Central memory CD4-positive, alpha-beta T cell (primary cell): ENCODE results near the gene GALNT9.
"Not testable (repeated sequence)": the region's sequence is repeated elsewhere in the genome, so short reads cannot be mapped to it uniquely, and the experiment has no call there.

Experiments used
- DNase-seq: peaks from one replicate; pipeline ENCODE4 v3.0.0; 2022

The GALNT9 gene

DNA sequence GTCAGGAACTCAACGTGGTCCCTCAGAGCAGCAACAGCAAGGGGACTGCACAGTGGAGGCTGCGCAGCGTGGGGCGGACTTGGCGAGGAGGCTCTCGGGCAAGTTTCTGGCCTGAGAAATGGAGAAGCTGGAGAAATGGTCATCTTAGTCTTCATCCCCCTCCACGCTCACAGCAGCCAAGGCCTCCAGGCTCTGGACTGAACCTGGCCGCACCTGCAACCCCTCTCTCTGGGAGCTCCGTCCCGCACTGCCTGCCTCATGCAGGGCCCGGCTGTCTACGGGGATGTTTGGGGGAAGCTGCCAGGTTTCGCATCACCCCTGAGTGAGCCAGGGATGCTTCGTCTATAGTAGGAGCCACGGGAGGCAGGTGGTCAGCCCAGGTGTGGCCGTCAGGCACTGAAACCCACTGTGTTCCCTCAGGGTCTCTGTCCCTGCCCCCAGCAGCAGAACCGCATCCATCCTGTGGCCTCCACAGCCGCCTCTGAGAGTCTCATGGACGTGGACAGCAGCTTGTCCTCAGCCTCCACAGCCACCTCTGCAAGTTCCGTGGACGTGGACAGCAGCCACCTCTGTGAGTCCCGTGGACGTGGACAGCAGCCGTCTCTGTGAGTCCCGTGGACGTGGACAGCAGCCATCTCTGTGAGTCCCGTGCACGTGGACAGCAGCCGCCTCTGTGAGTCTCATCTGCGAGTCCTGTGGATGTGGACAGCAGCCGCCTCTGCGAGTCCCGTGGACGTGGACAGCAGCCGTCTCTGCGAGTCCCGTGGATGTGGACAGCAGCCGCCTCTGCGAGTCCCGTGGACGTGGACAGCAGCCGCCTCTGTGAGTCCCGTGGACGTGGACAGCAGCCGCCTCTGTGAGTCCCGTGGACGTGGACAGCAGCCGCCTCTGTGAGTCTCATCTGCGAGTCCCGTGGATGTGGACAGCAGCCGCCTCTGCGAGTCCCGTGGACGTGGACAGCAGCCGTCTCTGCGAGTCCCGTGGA lies 29.1 kb upstream of the GALNT9 start:
- DNase-seq: not testable (repeated sequence)

DNA sequence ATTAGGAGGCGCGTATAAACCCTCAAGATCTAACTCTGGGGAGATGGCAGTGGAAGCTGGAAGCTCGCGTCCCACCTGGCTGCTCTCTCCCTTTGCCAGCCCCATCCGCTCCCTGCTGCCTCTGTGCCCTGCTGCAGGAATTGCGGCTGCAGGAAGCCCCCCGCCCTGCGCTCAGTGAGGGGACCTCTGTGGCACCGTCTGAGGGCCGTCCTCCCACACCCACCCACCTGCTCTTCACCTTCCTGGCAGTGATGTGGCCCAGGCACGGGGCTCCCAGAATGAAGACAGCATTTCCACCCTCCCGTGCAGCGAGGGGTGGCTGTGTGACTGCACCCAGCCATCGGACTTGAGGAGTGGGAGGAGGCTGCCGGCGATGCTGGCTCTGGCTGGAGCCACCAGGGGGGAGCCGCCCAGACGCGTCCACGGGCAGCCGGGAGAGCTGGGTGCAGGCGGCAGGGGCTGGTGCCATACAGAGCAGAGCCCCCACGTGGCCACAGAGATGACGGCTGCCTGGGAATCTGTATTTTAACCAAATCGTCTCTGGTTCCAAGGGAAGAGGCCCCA lies 28.3 kb upstream of the GALNT9 start:
- no peak for DNase-seq

DNA sequence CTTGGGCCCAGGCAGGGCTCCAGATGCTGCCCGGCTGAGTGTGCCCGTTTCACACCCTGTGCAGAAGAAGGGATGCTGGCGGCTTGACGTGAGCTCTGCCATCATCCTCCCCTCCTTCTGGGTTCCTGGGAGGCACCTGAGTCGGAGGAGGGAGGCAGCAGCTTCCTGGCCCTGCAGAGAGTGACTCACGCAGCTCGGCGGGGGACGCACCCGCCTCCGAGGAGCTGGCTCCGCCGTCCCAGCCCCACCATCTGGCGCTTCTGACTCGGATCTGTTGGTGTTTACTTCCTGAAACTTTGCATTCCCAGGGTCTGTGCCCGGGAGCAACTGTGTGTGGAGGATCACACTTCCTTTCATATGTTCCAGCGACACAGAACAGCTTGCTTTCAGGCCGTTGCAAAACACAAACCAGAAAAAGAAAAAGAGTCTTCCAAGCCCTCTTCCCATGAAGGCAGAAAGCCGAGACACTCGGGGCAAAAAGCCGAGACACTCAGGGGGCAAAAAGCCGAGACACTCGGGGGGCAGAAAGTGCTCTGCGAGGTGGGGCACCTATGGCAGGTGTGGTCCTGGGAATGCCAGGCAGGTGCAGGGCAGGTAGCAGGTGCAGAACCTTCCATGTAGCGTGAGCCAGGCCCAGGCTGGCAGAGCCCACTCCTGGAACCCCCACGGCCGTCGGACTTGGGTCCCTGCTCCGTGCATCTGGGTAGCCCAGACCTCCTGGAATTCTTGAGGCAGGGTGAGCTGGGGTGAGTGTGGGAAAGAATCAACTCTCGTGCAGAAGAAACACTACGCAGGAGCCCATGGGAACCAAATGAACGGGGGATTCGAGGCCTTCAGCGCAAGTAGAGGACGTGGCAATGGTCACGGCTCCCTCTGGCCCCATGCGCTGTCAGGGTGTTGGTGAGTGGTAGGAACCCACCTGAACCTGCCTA lies 27.6 kb upstream of the GALNT9 start:
- no peak for DNase-seq

DNA sequence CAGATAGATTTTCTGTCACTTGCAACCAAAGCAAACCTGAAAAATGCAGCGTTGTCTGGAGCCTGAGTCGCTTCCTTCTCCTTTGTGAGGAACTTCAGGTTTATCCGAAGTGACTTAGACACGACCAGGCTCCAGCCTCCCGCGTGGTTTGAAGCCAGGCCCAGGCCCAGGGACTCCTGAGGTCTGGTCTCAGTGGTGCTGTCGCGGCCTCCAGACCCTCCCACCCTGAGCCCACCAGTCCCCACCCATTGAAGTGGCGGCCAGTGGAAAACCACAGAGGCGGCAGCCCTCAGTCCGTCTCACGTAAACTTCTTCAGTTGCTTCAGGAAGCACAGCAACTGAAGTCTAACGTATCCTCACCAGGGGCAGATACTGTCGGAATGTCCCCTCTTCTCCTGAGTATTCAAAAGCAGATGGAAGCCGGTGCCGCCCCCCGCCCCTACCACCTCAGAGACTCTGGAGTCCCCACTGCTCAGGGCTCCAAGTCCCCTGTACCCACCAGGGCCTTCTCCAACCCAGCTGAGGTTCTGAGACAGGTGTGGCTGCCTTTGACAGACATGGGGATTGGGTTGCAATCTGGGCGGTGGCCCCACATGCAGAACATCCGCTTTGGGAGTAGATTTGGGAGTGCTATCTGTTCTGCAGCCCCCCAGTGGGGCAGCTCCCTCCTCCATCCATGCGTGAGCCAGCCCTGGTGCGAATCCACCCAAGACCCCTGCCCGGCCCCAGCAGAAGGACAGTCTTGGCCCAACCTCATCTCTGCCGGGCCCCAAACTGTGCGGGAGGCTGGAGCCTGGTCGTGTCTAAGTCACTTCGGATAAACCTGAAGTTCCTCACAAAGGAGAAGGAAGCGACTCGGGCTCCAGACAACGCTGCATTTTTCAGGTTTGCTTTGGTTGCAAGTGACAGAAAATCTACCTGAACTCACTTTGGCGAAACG lies 26.6 kb upstream of the GALNT9 start:
- DNase-seq: no peak

DNA sequence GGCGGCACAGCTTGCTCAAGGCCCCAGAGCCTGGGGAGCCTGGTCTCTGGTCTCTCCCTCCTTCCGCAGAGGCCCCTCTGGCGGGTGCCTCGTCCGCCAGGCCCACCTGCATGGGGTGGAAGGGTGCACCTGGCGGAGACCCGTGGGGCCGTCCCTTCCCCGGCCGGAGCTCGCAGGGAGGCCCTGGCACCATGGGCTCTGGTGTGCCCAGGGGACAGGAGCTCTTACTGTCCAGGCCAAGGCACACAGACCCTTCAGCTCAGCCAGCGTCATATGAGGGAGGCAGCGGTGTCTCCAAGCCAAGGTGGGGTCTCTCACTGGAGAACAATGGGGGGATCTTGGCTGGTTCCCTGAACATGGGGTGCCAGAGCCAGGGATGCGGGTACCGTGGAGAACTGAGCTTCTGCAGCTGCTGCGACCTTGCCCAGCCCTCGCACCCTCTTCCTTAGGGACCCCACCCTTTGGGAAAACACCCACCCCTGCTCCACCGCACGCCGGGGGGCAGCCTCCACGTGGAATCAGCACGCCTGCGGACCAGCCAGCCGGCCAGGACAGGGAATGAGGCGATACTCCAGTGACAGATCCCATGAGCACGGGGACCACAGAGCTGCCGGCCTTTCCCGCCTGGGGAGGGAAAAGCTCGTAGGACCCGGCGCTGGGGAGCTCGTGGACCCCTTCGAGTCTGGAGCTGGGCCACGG lies 25.7 kb upstream of the GALNT9 start:
- no peak for DNase-seq

DNA sequence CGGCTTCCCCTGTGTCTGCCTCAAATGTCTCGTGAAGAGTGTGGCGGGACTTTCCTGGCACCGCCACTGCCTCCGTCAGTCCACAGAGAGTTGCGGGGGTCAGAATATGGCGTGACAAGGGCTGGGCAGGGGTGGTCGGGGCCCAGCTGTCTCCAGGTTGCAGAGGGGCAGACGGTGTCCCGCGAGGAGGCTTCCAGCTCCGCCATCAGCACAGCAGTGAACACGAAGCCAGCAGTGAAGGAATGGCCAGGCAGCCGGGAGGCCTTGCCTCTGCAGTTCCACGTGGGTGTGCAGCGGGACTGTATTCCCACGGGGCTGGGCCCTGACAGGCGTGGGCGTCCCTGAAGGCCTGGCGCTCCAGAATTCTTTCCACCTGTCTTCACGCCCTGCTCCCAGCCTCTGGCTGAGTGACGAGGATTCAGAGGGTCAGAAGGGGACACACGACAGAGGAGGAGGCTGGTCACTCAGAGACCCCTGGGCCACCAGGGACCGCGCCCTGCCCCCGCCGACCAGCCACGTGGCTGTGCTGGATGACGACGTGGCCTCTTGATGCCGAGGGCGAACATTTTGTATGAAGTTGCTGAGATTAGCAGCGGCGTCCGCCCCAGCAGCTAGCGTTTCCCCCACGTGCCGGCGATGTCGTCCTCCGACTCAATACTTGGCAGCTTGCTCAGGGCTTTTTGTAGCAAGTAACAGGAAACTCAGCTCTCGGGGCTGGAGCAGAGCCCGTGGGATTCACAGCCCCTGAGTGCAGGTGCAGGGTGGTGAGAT lies 25.0 kb upstream of the GALNT9 start:
- no peak for DNase-seq

DNA sequence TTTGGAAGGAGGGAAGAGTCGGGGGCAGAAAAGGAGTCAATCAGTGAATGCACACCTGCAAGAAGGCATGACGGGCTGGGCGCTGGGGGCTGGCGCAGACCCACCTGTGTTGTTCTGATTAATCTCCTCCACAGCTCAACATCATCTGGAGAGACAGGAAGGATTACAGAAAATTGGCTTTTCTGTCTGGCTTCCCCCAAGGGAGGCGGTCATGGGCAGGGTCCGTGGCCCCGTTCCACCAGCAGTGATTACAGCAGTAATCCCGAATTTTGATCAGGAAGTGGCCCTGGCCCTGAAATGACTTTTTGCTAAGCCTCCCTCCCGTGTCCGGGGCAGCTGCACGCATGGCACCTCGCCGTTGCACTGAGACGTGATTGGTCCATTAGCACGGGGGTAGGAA lies 24.4 kb upstream of the GALNT9 start:
- DNase-seq: no peak

DNA sequence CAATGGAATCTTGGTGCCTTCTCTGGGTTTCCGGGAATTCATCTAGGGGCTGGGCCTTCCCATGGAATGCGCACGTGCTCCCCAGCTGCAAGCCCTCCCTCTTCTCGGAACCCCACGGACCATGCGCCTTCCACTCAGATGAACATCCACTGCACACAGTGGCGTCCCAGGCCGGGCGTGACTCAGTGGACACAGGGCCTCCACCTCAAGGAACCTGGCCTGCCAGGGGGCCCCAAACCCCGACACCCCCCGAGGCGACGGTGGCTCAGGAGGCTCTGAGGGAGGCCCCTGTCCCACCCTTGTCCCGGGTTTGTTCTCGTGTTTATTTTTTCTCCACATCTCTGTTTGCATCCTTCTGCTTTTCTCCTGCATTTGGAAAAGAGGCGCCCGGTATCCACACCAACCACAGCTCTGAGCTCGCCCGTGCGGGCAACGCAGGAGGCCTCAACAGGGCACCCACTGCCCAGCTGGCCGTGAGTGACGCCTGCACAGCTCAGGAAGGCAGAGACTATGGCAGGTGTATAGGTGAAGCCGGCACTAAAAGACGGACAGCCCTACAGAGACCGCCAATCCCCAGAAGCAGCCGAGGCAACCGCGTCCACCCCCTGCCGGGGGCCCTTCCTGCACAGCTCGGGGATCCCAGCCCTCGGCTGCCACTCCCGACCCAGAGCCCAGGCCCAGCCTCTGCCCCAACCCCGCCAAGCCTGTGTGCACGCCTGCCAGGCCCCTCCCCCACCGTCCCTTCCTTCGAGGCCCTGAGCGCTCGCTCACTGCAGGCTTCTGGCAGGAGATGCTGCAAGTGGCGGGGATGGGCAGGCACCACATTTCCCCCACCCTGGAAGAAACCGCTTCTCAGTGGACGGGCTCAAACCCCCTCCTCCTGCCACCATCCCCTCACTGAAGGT lies 23.8 kb upstream of the GALNT9 start:
- no peak for DNase-seq

DNA sequence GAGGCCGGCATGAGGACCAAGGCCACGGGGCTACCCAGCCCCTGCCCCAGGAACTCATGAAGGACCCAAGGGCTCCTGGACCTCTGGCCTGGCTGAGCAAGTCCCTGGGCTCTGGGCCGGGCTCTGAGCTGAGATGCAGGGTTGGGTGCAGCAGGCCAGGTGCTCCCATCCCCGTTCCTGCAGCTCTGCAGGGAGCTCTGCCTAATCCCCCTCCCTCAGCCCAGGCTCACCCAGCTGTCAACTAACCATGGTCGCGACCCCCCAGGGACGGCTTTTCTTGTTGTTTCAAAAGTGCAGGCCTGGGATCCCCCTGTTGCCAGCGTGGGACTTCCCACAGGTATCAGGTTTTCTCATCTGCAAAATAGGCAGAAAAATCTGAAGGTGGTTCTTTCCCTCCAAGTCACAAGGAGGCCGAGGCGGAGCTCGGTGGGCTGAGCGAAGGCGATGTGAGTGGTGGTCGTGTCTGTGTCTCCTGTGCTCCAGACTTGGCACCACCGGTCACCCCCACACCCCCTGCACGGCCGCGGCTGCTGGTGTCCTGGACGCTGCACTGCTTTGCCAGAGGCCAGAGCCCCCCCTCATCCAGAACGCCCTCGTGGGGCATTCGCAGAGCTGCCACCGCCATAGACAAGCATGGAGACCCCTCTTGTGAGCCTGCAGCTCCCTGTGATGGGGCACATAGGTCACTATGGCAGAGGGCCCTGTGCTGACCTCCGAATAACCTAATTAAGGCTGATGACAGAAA lies 22.5 kb upstream of the GALNT9 start:
- no peak for DNase-seq

DNA sequence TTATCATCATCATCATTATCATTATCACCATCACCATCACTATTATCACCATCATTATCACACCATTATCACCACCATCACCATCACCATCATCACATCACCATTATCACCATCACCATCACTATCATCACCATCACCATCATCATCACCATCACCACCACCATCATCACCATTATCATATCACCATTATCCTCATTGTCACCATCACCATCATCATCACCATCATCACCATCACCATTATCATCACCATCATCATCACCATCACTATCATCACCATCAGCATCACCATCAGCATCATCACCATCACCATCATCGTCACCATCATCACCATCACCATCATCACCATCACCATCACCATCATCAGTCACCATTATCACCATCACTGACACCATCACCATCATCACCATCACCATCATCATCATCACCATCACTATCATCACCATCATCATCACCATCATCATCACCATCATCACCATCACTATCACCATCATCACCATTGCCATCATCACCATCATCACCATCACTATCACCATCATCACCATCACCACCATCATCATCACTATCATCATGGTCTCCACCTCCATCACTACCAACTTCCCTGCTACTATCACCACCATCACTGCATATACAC lies 20.2 kb upstream of the GALNT9 start:
- DNase-seq: no peak

DNA sequence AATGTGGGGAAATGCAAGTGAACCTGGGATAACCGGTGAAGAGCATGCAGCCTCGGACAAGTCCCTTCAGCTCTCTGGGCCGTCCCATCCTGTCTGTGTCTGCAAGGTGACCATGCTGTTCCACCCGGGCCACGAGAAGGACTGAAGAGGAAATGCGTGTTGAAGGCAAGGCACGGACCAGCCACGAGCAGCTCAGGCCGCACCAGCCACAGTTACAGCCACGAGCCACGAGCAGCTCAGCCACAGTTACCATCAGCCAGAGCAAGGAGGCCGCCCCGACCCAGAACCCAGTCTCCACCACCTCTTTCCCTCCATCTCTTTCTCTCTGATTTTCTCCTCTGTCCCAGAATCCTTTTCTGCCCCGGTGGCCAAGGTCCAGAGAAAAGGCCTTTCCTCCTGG lies 18.8 kb upstream of the GALNT9 start:
- DNase-seq: no peak

DNA sequence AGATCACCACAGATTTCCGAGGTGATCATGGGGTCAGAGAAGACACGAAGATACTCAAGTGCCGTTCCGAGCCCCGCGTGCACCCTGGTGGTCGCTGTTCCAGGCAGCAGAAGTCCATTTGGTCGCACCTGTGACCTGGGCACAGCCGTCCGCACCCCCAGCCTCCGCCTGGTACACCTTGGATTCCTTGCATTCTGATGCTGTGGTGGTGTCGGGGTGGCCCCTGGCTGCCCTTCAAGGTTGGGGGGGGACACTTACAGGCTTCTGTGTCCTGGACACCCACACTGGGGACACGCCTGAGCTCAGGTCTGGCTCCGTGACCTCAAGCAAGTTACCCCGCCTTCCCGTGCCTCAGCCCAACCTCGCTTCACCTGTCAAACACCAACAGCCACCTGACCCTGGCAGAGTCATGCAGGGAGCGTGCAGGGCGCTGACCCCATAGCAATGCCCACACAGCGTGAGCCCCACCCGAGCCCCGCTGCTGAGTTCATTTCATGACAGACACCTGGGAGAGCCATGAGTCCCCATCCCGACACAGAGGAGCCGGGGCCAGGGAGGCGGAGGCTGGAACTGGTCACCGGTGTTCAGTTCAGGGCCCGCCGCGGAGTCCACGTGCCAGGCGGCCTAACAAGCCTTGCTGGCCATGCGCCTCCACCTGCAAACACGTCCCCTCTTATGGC lies 17.9 kb upstream of the GALNT9 start:
- DNase-seq: no peak

DNA sequence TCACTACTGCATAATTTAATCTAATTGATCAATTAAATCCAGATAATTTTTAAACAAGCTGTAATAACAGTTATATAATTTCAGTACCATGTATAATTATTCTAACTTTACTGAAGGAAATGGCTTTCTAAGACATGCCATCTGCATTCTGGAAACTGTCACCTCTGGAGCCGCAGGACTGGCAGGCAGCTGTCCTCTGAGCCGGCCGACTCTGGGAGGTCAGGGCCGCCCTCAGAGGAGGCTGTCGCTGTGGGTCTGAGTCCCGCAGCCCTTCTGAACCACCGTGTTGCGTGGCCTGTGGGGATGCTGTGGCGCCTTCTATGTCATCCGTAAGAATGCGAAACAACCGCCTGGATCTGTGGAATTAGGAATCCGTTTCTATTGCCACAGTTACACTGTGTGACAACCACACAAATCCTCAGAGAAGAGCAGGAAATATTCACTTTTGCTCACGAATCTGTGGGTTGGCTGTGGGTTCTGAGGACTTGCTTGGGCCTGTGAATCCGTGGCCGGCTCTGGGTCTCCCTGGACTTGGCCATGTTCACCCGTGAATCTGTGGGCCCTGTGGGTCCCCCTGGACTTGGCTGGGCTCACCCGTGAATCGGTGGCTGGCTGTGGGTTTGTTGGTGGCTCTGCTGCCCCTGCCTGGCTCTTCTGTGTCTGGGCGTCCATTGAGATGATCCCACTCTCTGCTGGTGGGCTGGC lies 17.2 kb upstream of the GALNT9 start:
- no peak for DNase-seq

DNA sequence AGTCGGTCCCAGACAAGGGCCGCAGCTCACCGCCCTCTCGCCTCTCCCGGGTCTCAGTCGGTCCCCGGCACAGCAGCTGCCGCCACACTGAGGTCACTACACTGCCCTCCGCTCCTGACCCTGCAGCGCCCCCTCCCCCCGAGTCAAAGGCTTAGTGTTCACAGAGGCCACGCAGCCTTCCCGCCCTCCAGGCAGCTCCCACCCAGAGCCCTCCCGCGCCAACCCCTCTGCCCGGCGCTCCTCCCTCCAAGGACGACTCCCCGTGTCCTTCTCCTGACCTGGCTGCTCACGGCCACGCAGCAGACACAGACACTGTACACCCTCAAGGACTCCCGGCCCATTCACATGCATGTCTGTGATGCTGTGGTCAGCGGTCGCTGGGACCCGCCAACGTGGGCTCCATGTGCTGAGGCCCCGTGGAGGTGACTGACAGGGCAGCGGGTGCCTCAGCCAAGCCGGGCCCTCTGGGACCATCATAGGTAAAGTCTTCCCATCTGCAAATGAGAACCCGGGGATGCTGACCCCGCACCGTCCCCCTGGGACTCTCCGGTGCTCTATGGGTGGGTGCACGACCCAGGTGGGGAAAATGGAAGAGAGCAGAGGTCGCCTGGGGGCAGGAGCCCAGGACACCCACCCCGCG lies 16.3 kb upstream of the GALNT9 start:
- DNase-seq: no peak

DNA sequence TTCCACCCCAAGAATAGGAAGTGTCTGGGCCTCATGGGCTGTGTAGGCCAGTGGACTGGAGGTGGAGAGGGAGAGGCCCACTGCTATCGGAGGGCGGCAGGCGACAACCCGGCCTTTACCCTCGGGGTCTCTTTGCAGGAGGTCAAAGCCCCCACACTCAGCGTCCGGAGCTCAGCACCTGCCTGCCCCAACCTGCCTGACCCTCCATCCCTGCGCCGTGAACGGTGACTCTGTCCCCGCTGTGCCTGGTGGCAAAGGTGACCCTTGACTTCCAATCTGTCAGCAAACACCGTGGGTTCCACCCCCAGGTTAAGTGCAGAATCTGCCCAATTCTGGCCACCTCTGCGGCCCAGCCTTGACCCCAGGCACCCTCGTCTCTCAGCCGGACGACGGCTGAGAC lies 15.7 kb upstream of the GALNT9 start:
- no peak for DNase-seq

DNA sequence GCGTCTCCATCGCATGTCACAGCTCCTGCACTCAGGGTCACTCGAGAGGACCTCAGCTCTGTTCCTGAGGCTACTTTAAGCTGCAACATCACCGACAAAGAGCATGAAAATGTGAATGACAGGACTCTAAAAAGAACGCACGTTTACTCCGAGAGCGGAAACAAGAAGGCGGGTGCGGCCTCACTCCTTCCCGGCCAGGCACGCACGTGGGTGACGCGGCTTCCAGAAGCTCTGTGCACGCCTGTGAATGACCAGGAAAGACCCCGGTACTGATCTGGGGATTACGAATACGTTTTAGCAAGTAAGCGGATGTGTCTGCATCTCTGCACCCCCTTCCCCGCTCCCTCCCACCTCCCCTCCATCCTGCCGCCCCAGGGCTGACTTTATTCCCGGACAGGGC lies 15.2 kb upstream of the GALNT9 start:
- DNase-seq: no peak

DNA sequence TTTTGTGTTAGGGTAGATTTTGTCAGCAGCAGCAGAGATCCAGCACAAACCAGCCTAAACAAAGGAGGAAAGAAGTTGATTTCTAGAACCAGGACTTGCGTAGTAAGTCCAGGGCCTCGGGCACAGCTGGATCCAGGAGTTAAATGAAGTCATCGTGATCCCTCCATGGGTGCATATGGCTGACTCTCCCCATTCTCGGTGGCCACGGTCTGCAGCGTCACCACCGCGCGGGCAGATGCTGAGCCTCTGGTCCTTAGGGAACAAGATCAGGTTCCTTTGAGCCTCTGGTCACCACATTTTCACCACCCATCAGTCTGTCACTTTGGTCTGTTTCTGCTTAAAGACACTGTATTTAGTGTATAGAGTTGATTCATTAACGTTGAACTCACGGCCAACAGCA lies 14.8 kb upstream of the GALNT9 start:
- DNase-seq: no peak
